KBM-7 (cell line): ENCODE results near the gene HNRNPL.
"Not testable (repeated sequence)": the region's sequence is repeated elsewhere in the genome, so short reads cannot be mapped to it uniquely, and the experiment has no call there.

Source experiments
- DNase-seq: peaks from one replicate; pipeline ENCODE4 v3.0.0-alpha.2; 2015
- in situ Hi-C: fragments of 300-500 bp; cut with MboI; formaldehyde crosslinking; loops from 2 replicates; pipeline ENCODE4 v1.14.3; 2020; ENCODE audit warnings: low sequenced_read_pairs, low pct_unique_long_range_greater_than_20kb, mixed read lengths

The HNRNPL gene

GRCh38 chr19:38790507-38791403, 59.0 kb downstream of the HNRNPL start:
- DNase-seq, in situ Hi-C loops: not testable (repeated sequence)

GRCh38 chr19:38788478-38789243, 61.1 kb downstream of the HNRNPL start, which contains the start of gene LGALS7B:
TSS of gene LGALS7B (plus strand) at chr19:38789200. CDS start at chr19:38789227, 27 bp downstream.
- DNase-seq: no peak
- in situ Hi-C loops: no loop called here

DNA sequence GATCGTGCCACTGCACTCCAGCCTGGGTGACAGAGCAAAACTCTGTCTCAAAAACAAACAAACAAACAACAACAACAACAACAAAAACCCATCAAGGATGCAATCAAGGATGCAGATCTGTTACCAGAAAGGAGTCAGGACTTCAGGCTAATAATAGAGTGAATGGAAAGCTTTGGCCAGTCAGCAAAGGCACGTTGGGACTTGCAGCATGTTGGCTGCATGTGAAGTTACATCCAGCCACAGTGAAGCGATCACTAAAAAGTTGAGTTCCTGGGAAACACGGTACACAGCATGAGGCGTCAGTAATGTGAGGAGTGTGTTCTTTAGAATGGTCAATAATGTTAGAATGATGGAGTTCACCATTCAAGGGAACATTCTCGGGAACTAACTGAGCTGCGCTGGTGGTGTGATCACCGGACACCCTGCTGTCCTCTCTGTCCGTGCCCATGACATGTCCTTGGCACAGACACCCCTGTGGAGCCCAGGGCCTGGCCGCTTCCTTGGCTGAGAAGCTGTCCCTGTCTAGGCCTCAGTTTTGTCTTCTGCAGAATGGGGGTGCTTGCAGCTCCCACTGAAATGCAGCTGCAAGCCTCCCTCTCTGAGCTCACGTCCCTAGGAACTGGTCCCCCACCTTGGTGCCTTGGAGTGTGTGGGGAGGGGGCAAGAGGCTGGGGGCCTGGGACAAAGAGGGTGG, 63.1 kb downstream of the HNRNPL start:
- DNase-seq: no peak
- in situ Hi-C loops: no loop called here
